Glomerular endothelial cell (primary cell): ENCODE measurements around the gene BBC3. TPM values are rescaled to one million over a fixed set of nuclear protein-coding genes. Genes with fewer than 3 reads are reported as not detected.
"Not testable (repeated sequence)": the region's sequence is repeated elsewhere in the genome, so short reads cannot be mapped to it uniquely, and the experiment has no call there.

Experiments used
- DNase-seq: peaks from one replicate; pipeline ENCODE4 v3.0.0-alpha.2; 2011; ENCODE audit warnings: low read depth, low spot score; ENCODE audit errors: extremely low read depth
- total RNA-seq: library from RNA; depleted of rRNA; stranded (reverse); fragments of >200 nt; gene quantifications from 2 replicates; pipeline ENCODE4 v1.2.3, GENCODE V29; 2015

The BBC3 gene
- total RNA-seq, result 29.9 and 45.6 TPM in 2 replicates

GRCh38 chr19:47230921-47231214 is at the start of gene BBC3:
BBC3 (minus strand) TSS chr19:47231199; CDS start chr19:47228431, 2,768 bp downstream.
- DNase-seq, result no peak

- DNase-seq, result no peak
These were observed 49.3 kb upstream of the BBC3 start for GRCh38 chr19:47280183-47280797.

GRCh38 chr19:47276513-47276912 is 45.5 kb upstream of the BBC3 start:
- DNase-seq, result not testable (repeated sequence)

GRCh38 chr19:47275791-47276461 is 44.9 kb upstream of the BBC3 start:
- DNase-seq, result no peak

GRCh38 chr19:47274891-47275761 is 44.1 kb upstream of the BBC3 start:
- DNase-seq, result no peak

GRCh38 chr19:47274071-47274890 is 43.3 kb upstream of the BBC3 start, which contains the start of gene INAFM1:
INAFM1 (plus strand) TSS chr19:47274885; CDS start chr19:47274920, 35 bp downstream.
- no peak for DNase-seq

- no peak for DNase-seq
These were observed 42.5 kb upstream of the BBC3 start for GRCh38 chr19:47273313-47274070.

- no peak for DNase-seq
These were observed 41.7 kb upstream of the BBC3 start for GRCh38 chr19:47272448-47273312.

- no peak for DNase-seq
These were observed 41.0 kb upstream of the BBC3 start for GRCh38 chr19:47271949-47272348.

- DNase-seq, result no peak
These were observed 39.4 kb upstream of the BBC3 start for GRCh38 chr19:47270408-47270807.

GRCh38 chr19:47269596-47269995 is 38.6 kb upstream of the BBC3 start:
- DNase-seq, result no peak

GRCh38 chr19:47268028-47268427 is 37.0 kb upstream of the BBC3 start:
- no peak for DNase-seq

GRCh38 chr19:47267350-47267759 is 36.4 kb upstream of the BBC3 start:
- DNase-seq, result no peak

- DNase-seq, result no peak
These were observed 35.5 kb upstream of the BBC3 start for GRCh38 chr19:47266401-47266941.

- DNase-seq, result no peak
These were observed 33.6 kb upstream of the BBC3 start for GRCh38 chr19:47264629-47265028.

GRCh38 chr19:47261946-47262793 is 31.2 kb upstream of the BBC3 start:
- not testable (repeated sequence) for DNase-seq

GRCh38 chr19:47260476-47260875 is 29.5 kb upstream of the BBC3 start:
- no peak for DNase-seq
